HG02642 (cell line): ENCODE data around the gene SLC25A3.
"Not testable (repeated sequence)": the region's sequence is repeated elsewhere in the genome, so short reads cannot be mapped to it uniquely, and the experiment has no call there.

Source experiments
- ATAC-seq: cut with Tn5 transposase; IDR thresholded peaks from one replicate; pipeline ENCODE4 v1.9.1; 2021; ENCODE audit warnings: mild to moderate bottlenecking; ENCODE audit not compliant: unreplicated experiment, poor library complexity

SLC25A3 gene

DNA sequence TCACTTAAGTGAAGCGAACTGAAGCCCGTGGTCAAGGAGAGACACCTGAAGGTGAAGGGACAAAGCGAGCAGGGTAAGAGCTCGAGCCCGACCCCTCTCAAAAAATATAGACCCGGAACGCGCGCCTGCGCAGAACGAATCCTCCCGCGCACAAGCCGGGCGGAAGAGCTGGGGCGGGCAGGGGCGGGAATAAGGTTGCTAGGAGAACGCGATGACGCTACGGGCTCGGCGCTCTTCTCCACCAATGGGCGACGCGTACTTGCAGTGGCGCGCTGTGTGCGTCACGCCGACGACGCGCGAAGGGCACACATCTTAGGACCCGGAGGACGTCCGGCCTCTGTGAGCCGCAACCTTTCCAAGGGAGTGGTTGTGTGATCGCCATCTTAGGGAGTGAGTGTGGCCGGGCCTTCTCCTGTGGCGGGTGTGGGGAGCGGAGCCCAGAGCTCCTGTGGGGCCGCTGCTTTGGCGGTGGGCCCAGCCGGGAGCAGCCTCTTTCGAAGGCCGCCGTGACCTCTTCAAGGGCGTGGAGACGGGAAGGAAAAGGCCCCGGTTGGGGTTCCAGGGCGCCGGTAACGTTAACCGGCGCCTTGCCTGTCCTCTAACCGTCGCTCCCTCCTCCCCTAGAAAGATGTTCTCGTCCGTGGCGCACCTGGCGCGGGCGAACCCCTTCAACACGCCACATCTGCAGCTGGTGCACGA, at the start of gene SLC25A3:
TSS of gene SLC25A3 (plus strand) at position 336 of the 699 bp plus-strand sequence. CDS start at position 629, 293 bp downstream.
- ATAC-seq: peak; percentile 99

DNA sequence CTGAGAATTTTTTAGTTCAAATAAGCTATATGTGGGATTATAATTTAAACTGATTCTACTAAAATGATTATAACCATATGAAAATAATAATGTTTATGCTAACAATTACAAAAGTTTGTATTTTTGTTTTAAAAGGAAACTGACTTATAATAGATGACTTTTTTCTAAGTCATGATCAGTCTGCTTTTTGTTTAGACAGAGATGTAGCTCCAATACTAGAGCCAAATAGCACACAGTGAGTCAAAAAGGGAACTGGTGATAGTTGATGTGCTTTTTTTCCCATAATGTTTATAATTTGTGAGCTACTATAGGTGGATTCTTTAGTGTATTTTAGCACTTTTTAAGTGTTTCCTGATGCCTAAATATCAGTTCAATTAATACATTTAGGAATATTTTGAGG, 49.8 kb upstream of the SLC25A3 start:
- ATAC-seq: no peak

DNA sequence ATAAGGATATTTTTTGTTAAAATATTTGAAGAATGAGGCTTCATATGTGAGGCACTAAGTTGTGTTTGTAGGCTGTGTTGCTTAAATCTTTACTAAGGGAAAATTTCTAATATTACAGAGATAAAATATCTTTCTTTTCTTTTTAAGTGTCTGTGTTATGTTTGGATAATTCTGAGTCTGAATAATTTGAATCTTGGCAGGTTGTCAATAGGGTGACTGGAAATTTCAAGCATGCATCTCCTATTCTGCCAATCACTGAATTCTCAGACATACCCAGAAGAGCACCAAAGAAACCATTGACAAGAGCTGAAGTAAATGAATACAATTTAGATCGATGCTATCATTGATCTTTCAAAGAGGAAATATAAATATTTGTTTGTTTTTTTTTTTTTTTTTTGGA, 48.7 kb upstream of the SLC25A3 start:
- ATAC-seq: no peak

DNA sequence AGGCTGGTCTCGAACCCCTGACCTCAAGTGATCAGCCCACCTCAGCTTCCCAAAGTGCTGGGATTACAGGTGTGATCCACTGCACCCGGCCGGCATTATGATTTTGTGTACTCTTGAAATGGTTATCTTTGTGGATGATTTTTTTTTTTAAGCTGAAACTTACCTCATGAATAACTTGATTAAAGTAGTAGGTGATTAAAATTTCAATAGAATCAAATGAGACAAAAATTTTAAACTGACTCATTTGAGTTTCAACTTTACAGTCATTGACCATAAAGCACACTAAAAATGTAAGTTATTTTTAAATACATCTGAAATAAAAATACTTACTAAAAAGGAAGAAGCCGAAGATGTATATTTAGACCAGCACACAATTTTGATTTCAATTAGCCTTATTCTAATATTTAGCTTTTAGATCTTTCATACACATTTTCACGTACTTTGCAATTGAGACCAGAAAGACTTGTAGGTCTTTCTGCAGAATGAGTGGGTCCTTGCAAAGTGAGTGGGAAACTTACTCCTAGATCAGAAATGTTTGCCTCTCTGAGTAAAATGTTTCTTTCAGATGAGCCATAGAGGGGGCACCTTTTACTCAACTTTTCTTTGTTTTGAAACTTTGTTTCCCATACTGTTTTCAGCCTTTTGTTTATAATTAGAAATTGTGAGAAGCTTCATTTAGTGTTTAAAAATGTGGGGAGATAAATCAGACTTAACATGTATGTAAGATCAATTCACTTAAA, 43.9 kb upstream of the SLC25A3 start:
- ATAC-seq: no peak

DNA sequence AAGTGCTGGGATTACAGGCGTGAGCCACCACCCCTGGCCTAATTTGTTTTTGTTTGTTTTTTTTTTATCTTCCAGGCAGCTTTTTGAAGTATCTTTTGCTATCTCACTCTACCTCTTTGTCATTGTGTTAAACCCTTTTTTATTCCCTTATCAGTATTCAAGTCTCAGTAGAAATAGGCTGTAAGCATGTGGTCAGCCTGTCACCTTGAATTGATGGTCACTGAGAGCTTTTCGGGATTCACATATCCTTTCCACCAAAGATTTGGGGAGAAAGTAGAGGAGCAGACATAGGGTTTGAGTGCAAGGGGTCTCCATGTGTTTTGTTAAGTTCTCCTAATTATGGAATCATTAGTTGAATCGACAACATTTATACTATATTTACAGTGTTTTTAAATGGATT, 41.7 kb upstream of the SLC25A3 start:
- no peak for ATAC-seq

DNA sequence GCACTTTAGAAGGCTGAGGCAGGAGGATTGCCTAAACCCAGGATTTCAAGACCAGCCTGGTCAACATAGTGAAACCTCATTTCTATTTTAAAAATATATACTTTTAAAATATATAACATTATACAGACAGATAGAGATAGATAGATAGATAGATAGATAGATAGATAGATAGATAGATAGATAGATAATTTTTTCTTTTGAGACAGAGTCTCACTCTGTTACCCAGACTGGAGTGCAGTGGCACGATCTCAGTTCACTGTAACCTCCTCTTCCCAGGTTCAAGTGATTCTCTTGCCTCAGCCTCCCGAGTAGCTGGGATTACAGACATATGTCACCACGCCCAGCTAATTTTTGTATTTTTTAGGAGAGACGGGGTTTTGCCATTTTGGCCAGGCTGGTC, 35.4 kb upstream of the SLC25A3 start:
- not testable (repeated sequence) for ATAC-seq

DNA sequence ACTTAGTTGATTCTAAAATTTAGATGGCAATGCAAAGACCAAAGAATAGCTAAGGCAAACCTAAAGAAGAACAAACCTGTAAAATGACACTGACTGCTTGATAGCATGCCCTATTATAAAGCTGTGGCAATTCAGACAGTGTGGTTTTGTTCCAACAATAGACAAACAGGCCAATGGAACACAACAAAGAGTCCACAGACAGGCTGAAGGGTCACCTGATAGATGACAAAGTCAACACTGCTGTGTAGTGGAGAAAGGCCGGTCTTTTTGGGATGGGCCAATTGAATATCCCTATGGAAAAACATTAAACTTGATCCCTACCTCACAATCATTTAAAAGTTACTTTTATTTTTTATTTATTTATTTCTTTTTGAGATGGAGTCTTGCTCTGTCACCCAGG, 33.8 kb upstream of the SLC25A3 start:
- ATAC-seq: no peak

DNA sequence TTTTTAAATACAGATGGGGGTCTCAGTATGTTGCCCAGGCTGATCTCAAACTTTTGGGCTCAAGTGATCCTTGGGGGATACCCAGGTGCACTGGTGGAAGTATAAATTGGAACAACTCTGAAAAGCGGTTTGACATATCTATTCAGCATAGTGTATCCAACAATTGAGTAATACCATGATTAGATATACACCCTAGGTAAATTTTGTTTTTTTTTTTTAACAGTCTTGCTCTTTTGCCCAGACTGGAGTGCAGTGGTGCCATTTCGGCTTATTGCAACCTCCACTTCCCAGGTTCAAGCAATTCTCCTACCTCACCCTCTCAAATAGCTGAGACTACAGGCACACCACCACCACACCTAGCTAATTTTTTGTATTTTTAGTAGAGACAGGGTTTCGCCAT, 31.6 kb upstream of the SLC25A3 start:
- no peak for ATAC-seq

DNA sequence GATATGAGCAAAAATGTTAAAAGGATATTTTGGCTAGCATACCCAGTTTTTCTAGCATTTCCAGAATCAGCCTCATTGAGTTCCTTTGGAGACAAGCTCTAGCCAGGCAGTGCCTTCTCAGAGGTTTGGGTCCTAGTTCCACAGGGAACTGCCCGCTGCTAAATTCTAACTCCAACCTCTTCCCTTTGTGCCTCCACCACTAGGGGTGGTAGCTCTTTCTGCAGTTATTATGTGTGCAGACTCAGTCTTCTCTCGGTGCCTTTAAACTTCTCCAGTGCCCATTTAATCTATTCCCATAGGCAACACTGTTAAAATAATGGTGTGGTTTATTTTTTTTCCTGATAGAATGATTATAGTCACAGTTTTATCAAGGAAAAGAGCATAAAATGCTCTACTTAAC, 21.5 kb upstream of the SLC25A3 start:
- ATAC-seq: no peak

DNA sequence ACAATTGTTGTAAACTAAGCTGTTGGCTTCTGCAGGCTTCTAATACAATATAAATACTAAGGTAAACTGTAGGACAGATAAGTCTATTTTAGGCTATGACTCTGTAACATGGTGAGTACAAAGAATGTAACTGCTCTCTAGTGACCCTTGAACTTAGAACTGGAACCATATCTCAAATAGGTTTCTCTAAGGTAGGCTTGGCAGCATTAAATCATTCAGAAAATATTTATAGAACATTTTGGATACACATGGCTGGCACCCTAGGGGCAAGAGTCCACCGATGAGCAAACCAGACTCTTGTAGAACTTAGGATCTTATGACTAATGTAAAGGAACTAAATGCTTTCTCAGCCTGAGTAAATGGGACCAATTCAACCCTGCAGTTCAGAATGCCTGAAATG, 19.4 kb upstream of the SLC25A3 start:
- no peak for ATAC-seq

DNA sequence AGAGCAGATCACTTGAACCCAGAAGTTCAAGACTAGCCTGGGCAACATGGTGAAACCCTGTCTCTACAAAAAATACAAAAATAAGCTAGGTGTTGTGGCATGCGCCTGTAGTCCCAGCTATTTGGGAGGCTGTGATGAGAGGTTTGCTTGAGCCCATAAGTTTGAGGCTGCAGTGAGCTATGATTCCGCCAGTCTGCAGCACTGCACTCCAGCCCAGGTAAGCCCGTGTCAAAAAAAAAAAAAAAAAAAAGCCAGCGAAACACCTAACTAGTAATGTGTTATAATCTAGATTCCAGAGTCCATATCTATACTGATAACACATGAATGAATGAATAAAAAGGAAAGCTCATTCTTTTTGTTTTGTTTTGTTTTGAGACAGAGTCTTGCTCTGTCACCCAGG, 18.5 kb upstream of the SLC25A3 start:
- no peak for ATAC-seq

DNA sequence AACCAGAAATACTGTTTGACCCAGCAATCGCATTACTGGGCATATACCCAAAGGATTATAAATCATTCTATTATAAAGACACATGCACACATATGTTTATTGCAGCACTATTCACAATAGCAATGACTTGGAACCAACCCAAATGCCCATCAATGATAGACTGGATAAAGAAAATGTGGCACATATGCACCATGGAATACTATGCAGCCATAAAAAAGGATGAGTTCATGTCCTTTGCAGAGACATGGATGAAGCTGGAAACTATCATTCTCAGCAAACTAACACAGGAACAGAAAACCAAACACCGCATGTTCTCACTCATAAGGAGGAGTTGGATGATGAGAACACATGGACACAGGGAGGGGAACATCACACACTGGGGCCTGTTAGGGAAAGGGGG, 16.7 kb upstream of the SLC25A3 start:
- not testable (repeated sequence) for ATAC-seq

DNA sequence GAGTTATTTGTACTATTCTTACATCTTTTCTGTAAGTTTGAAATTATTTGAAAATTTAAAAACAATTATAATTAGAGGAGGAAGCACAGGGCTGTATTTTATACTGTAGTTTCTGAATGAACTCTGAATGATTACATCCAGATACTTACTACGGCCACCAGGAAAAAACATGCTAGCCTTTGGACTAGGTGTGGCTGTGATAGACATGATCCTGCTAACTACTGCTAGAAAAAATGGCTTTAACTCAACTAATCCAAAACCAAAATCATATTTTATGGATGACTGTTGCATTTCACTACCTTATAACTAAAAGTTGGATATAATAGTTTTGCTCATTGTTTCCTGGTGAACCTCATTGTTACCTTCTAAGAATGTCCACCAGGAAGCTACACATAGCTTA, 15.1 kb upstream of the SLC25A3 start:
- ATAC-seq: no peak

DNA sequence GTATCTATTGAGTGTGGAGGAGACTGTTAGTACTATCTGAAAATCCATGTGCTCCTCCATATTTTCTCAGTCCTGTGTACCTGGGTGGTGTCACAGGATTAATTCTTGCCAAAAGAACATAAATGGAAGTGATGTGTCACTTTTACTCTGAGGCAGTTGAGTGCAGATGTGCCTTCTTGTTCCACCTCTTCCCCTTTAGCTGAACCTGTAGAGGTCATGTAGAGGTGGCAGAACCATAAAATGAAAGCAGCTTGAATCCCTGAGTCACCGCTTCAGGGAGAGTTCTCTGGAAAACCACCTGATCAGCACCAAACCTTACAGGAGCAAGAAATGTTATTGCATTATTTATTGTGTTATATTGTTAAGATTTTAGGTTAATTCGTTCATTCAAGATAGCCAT, 14.7 kb upstream of the SLC25A3 start:
- ATAC-seq: no peak

DNA sequence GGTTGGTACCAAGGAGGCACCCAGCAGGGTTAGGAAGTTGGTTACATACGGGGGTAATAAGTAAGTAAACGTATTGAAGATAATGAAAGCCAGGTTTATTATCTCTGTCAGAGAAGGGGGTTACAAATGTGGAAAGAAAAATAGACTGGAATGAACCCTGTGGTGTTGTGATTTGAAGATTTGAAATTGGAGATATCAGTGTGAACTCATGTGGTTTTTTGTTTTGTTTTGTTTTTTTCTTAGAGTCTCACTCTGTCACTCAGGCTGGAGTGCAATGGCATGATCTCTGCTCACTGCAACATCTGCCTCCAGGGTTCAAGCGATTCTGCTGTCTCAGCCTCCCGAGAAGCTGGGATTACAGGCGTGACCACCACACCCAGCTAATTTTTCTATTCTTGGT, 14.1 kb upstream of the SLC25A3 start:
- ATAC-seq: no peak

DNA sequence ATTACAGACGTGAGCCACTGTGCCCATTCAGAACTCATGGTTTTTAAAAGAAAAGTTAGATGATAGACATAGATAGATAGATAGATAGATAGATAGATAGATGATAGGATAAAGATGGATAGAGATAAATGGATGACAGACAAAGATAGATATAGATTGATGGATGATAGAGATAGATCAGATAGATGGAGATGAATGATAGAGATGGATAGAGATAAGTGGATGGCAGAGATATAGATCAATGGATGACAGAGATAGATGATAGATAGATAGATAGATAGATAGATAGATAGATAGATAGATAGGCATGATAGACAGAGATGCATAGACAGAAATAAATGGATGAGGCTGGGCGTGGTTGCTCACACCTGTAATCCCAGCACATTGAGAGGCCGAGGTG, 13.7 kb upstream of the SLC25A3 start:
- no peak for ATAC-seq

DNA sequence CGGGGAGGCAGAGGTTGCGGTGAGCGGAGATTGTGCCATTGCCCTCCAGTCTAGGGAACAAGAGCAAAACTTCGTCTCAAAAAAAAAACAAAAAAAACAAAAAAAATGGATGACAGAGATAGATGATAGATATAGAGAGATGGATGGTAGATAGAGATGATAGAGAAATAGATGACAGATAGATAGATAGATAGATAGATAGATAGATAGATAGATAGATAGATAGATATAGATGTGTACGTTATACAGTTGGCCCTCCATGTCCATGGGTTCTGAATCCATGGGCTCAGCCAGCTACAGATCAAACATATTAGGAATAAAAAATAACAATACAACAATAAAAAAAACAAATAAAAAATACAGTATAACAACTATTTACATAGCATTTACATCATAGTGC, 12.8 kb upstream of the SLC25A3 start:
- no peak for ATAC-seq

DNA sequence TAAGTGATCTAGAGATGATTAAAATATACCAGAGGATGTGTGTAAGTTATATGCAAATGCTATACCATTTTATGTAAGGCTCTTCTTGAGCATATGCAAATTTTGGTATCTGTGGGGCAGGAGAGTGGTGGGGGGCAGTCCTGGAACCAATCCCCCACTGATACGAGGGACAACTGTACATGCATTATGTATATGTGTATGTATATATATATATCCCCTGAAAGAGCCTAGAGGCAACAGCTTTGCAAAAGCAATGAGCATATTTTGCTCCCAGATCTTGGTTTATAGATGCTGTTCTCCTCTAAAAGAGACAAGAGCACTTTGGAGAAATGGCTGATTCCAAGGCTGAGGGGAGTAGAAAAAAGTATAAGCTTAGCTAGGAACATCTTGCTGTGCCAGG, 12.4 kb upstream of the SLC25A3 start:
- no peak for ATAC-seq

DNA sequence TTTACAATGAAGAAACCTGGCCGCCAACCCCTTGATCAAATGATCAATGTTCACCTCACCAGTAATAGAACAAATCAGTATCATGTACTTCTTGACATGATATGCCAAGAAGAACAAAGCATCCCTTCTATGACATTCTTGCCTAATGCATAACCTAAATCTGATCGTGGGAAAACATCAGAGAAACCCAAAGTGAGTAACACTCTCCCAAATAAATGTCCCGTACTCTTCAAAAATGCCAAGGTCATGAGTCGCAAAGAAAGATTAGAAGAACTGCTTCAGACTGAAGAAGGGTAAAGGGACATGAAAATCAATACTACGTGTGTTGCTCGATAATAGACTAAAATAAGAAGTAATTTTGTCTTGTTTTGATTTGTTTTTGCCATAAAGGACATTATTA, 11.4 kb upstream of the SLC25A3 start:
- ATAC-seq: no peak

DNA sequence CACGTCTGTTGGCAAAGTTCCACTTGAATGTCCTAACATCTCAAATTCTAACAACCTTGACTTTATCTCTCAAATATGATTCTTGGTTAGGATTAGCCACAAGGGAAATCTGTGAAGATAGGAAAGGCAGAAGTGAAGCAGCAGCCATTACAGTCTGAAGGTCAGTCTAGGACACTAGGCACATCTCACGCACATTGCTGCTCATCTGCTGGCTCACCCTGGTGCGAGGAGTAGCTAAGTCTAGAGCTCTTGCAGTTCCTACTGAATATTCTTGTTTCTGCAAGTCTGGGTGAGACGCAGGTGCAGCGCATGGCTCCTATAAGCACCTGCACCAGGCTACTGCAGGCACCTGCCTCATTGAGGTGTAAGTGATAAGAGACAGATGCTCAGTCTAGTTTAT, 6.4 kb upstream of the SLC25A3 start:
- ATAC-seq: no peak

DNA sequence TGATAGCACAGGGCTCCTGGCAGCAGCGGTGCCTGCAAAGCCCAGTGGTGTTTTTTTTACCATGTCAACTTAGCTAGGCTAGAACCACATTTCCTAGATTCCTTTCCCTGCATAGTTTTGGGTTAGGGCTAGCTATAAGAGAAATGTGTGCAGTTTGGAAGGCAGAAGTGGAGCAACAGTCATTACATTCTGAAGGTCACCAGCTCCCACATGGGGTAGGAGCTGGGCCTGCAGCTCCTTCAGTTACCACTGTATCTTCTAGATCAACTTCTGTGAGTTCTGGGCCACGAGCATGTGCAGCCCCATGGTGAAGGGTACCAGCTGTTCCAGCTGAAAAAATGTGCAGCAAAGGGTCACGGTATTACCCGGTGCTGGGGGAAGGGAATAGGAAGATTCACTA, 2.3 kb upstream of the SLC25A3 start:
- ATAC-seq: no peak

DNA sequence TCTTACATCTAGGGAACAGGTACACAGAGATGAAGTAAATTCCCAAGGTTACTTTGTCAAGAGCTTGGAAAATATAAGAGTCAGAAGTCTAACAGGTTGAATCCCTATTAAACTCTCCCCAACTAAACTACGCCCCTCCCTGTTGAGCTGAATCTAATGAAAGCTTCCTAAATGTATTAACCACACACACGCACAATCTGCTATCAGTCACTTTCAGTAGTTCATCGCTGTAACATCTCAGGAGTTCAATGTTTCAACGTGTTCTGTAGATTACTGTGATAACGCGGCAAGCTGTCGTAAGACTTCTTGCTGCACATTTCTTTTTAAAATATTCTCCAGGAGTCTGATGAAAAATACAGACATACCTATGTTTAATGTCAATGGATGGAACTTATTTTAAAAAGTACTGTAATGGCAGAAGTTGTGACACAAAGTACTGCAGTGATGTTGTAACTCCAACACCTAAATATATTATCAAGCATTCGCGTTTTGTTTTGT, 612 bp upstream of the SLC25A3 start:
- ATAC-seq: no peak
